H9 (cell line): ENCODE measurements around the gene AGTPBP1. TPM values are rescaled to one million over a fixed set of nuclear protein-coding genes. Genes with fewer than 3 reads are reported as not detected.

Source experiments
- DNase-seq: peaks from one replicate; pipeline ENCODE4 v3.0.0-alpha.2; 2017
- H2AFZ ChIP-seq: one replicate; pipeline ENCODE4 v1.6.1; 2013; ENCODE audit warnings: mild to moderate bottlenecking, low read length, control low read depth, moderate library complexity
- H2AK5ac ChIP-seq: 2 replicates; pipeline ENCODE4 v1.6.1; 2013; ENCODE audit warnings: low read length, control low read depth, mixed read lengths; ENCODE audit not compliant: insufficient read length
- H2BK120ac ChIP-seq: one replicate; pipeline ENCODE4 v1.6.1; 2013; ENCODE audit warnings: low read depth, mild to moderate bottlenecking, low read length, control low read depth, inconsistent platforms; ENCODE audit not compliant: poor library complexity, severe bottlenecking
- H2BK12ac ChIP-seq: 2 replicates; pipeline ENCODE4 v1.6.1; 2013; ENCODE audit warnings: low read length, control low read depth, mixed read lengths, low read depth; ENCODE audit not compliant: insufficient read length
- H2BK15ac ChIP-seq: 2 replicates; pipeline ENCODE4 v1.6.1; 2013; ENCODE audit warnings: low read depth, low read length, control low read depth
- H2BK20ac ChIP-seq: one replicate; pipeline ENCODE4 v1.6.1; 2013; ENCODE audit warnings: low read depth, mild to moderate bottlenecking, low read length, control low read depth, inconsistent platforms; ENCODE audit not compliant: poor library complexity, severe bottlenecking
- H2BK5ac ChIP-seq: 2 replicates; pipeline ENCODE4 v1.6.1; 2013; ENCODE audit warnings: low read length, control low read depth, mixed read lengths; ENCODE audit not compliant: insufficient read length
- H3K14ac ChIP-seq: 2 replicates; pipeline ENCODE4 v1.6.1; 2013; ENCODE audit warnings: low read length, control low read depth; ENCODE audit not compliant: insufficient read depth
- H3K18ac ChIP-seq: 2 replicates; pipeline ENCODE4 v1.6.1; 2013; ENCODE audit warnings: low read depth, mild to moderate bottlenecking, mixed read lengths, low read length, control low read depth; ENCODE audit not compliant: insufficient read length
- H3K23ac ChIP-seq: 2 replicates; pipeline ENCODE4 v1.6.1; 2013; ENCODE audit warnings: low read length, control low read depth, mixed read lengths, low read depth; ENCODE audit not compliant: insufficient read length
- H3K23me2 ChIP-seq: 2 replicates; pipeline ENCODE4 v1.6.1; 2013; ENCODE audit warnings: low read depth, mild to moderate bottlenecking, mixed read lengths, low read length, control low read depth; ENCODE audit not compliant: insufficient read length, poor library complexity, severe bottlenecking
- H3K27ac ChIP-seq: 2 replicates; pipeline ENCODE4 v1.5.1; 2013; ENCODE audit warnings: low read length, control low read depth, mixed read lengths, low read depth; ENCODE audit not compliant: insufficient read length
- H3K27me3 ChIP-seq: 2 replicates; pipeline ENCODE4 v1.6.1; 2013; ENCODE audit warnings: low read length, control low read depth, inconsistent platforms; ENCODE audit not compliant: insufficient read depth
- H3K4ac ChIP-seq: 2 replicates; pipeline ENCODE4 v1.6.1; 2013; ENCODE audit warnings: low read depth, mild to moderate bottlenecking, control low read depth, inconsistent platforms, low read length, moderate library complexity
- H3K4me1 ChIP-seq: 2 replicates; pipeline ENCODE4 v1.6.1; 2013; ENCODE audit warnings: low read length, control low read depth, inconsistent platforms; ENCODE audit not compliant: insufficient read depth
- H3K4me2 ChIP-seq: 2 replicates; pipeline ENCODE4 v1.6.1; 2013; ENCODE audit warnings: low read length, control low read depth, mixed read lengths; ENCODE audit not compliant: insufficient read length, insufficient read depth
- H3K56ac ChIP-seq: 2 replicates; pipeline ENCODE4 v1.6.1; 2013; ENCODE audit warnings: low read depth, mild to moderate bottlenecking, mixed read lengths, low read length, control low read depth; ENCODE audit not compliant: insufficient read length
- H3K79me1 ChIP-seq: 2 replicates; pipeline ENCODE4 v1.6.1; 2013; ENCODE audit warnings: low read depth, mild to moderate bottlenecking, moderate library complexity, low read length, control low read depth, inconsistent platforms; ENCODE audit not compliant: insufficient read depth, poor library complexity, severe bottlenecking
- H3K79me2 ChIP-seq: 2 replicates; pipeline ENCODE4 v1.6.1; 2013; ENCODE audit warnings: low read length, control low read depth, inconsistent platforms; ENCODE audit not compliant: insufficient read depth
- H3K9ac ChIP-seq: 2 replicates; pipeline ENCODE4 v1.6.1; 2013; ENCODE audit warnings: low read length, control low read depth, mixed read lengths; ENCODE audit not compliant: insufficient read length; ENCODE audit errors: extremely low read depth
- H3K9me3 ChIP-seq: one replicate; pipeline ENCODE4 v1.6.1; 2013; ENCODE audit warnings: low read depth, low read length, inconsistent platforms; ENCODE audit not compliant: control insufficient read depth
- H3T11ph ChIP-seq: one replicate; pipeline ENCODE4 v1.6.1; 2013; ENCODE audit warnings: mild to moderate bottlenecking, low read length, control low read depth, inconsistent platforms
- H4K20me1 ChIP-seq: one replicate; pipeline ENCODE4 v1.6.1; 2013; ENCODE audit not compliant: control insufficient read depth, insufficient read length, insufficient read depth
- H4K5ac ChIP-seq: 2 replicates; pipeline ENCODE4 v1.6.1; 2013; ENCODE audit warnings: low read depth, mild to moderate bottlenecking, mixed read lengths, low read length, control low read depth; ENCODE audit not compliant: insufficient read length
- H4K8ac ChIP-seq: replicated peaks from 2 replicates; pipeline ENCODE4 v1.6.1; 2013; ENCODE audit warnings: low read length, control low read depth, mixed read lengths, low read depth; ENCODE audit not compliant: insufficient read length
- H4K91ac ChIP-seq: 2 replicates; pipeline ENCODE4 v1.6.1; 2013; ENCODE audit warnings: low read depth, mild to moderate bottlenecking, moderate library complexity, mixed read lengths, low read length, control low read depth; ENCODE audit not compliant: insufficient read length
- H3K27ac Mint-ChIP-seq, 3 experiments: 2 replicates in 2 of 3; 3 replicates in 1 of 3; pipeline ENCODE4 v1.8.0; 2020 to 2021; ENCODE audit warnings: mixed read lengths in 3 of 3, mild to moderate bottlenecking in 1 of 3, moderate library complexity in 1 of 3
- H3K27me3 Mint-ChIP-seq: 2 replicates; pipeline ENCODE4 v1.8.0; 2021; ENCODE audit warnings: low read depth, mild to moderate bottlenecking, moderate library complexity, mixed read lengths
- H3K36me3 Mint-ChIP-seq, 3 experiments: 2 replicates in 2 of 3; 3 replicates in 1 of 3; pipeline ENCODE4 v1.8.0; 2020 to 2021; ENCODE audit warnings: low read depth in 3 of 3, mixed read lengths in 3 of 3; ENCODE audit not compliant: insufficient read depth in 1 of 3
- H3K4me1 Mint-ChIP-seq, 2 experiments: 2 replicates each; pipeline ENCODE4 v1.8.0; 2020; ENCODE audit warnings: mixed read lengths in 2 of 2
- H3K4me3 Mint-ChIP-seq, 2 experiments: 2 replicates in 1 of 2; 3 replicates in 1 of 2; pipeline ENCODE4 v1.8.0; 2020 to 2021; ENCODE audit warnings: mild to moderate bottlenecking in 2 of 2, mixed read lengths in 2 of 2, moderate library complexity in 1 of 2
- H3K9me3 Mint-ChIP-seq, 2 experiments: 2 replicates in 1 of 2; 3 replicates in 1 of 2; pipeline ENCODE4 v1.8.0; 2020; ENCODE audit warnings: mild to moderate bottlenecking in 2 of 2, mixed read lengths in 2 of 2, moderate library complexity in 1 of 2
- WGBS: extraction: QIAGEN DNeasy Blood & Tissue Kit; methylation state at CpG from one replicate; pipeline ENCODE4 v1.1.7; 2013; ENCODE audit warnings: missing lambda C conversion rate, low lambda C conversion rate, mixed read lengths; ENCODE audit not compliant: insufficient read length; ENCODE audit errors: extremely low coverage; 5-methylcytosine and 5-hydroxymethylcytosine counted together
- total RNA-seq: library from RNA; stranded (reverse); gene quantifications from 2 replicates; pipeline ENCODE4 v1.2.1, GENCODE V29; 2021
- TF ChIP-seq, protein P1 (sequence below): fragments of 200-600 bp; sonication (generic); conservative IDR thresholded peaks from 3 replicates; pipeline ENCODE4 v1.8.0; 2021; ENCODE audit warnings: antibody characterized with exemption, mild to moderate bottlenecking

Gene AGTPBP1
- total RNA-seq, 1 experiment from 2014 or later = 53.1 TPM

DNA sequence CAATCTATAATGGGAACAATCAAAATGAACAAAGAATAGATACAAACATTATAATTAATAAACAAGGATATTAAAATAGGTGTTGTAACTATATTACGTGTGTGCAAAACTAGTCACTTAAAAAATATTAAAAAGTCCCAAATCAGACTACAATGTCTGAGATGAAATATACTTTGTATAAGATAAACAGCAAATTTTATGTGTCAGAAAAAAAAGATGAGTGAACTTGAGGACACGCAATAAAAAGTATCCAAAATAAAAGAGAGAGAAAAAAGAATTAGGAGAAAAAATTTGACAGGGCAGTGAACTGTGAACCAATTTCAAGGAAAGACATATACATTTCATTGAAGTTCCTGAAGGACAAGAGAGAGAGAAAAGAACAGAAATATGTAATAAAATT is 37.0 kb downstream of the AGTPBP1 start:
- Histone ChIP-seq H3K27ac (no peak overlapping the region), H3T11ph (no peak overlapping the region), H3K4ac (no peak overlapping the region), H3K27me3 (no peaks in the 10 kb centered on the region), H4K20me1 (no peaks in the 10 kb centered on the region), H3K4me2 (no peak overlapping the region), H3K79me1 (peaks cover 4% of the 10 kb centered on the region), H3K4me1 (no peaks in the 10 kb centered on the region), H2AFZ (no peak overlapping the region), H3K23me2 (no peaks in the 10 kb centered on the region), H3K9me3 (no peaks in the 10 kb centered on the region), H3K23ac (no peak overlapping the region), H2BK120ac (no peak overlapping the region), H2BK15ac (no peak overlapping the region), H3K18ac (no peak overlapping the region), H2BK20ac (no peak overlapping the region), H3K14ac (no peak overlapping the region), H4K5ac (no peak overlapping the region), H3K56ac (no peak overlapping the region), H4K8ac (no peak overlapping the region), H2AK5ac (no peak overlapping the region), H2BK5ac (no peak overlapping the region), H3K9ac (no peak overlapping the region), H4K91ac (no peak overlapping the region), H2BK12ac (no peak overlapping the region), H3K79me2 (no peaks in the 10 kb centered on the region; the same call in 1 of the 2 replicates)
- DNase-seq = no peak
- Mint-ChIP-seq H3K36me3 (peaks cover 2 to 9% (median 4%) of the 10 kb centered on the region in 3 experiments; a peak in 6 of 7 replicates), H3K27ac (no peak overlapping the region), H3K4me1 (no peaks in the 10 kb centered on the region), H3K4me3 (no peak overlapping the region), H3K27me3 (no peaks in the 10 kb centered on the region), H3K9me3 (no peaks in the 10 kb centered on the region)
- no CpG with 5 or more reads among the region's 2 CpGs for WGBS
- TF ChIP-seq, protein P1, sequence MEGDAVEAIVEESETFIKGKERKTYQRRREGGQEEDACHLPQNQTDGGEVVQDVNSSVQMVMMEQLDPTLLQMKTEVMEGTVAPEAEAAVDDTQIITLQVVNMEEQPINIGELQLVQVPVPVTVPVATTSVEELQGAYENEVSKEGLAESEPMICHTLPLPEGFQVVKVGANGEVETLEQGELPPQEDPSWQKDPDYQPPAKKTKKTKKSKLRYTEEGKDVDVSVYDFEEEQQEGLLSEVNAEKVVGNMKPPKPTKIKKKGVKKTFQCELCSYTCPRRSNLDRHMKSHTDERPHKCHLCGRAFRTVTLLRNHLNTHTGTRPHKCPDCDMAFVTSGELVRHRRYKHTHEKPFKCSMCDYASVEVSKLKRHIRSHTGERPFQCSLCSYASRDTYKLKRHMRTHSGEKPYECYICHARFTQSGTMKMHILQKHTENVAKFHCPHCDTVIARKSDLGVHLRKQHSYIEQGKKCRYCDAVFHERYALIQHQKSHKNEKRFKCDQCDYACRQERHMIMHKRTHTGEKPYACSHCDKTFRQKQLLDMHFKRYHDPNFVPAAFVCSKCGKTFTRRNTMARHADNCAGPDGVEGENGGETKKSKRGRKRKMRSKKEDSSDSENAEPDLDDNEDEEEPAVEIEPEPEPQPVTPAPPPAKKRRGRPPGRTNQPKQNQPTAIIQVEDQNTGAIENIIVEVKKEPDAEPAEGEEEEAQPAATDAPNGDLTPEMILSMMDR = no peak
